ENCODE data around the gene SKIC3.

The SKIC3 gene

GRCh38 chr5:95554647-95555548 lies at the start of gene SKIC3, which contains the start of gene ARSK:
Gene SKIC3, minus strand, starts transcription at chr5:95554977. Its CDS starts 7,827 bp downstream, at chr5:95547150.
Gene ARSK, plus strand, starts transcription at chr5:95555101. Its CDS starts 178 bp downstream, at chr5:95555279.
- Mint-ChIP-seq H3K27me3 (peaks cover 2% of the 10 kb centered on the region), H3K9me3 (no peaks in the 10 kb centered on the region), H3K4me3 (peak within 1 kb of the TSS; percentile 94), H3K4me1 (peaks cover 33% of the 10 kb centered on the region), H3K36me3 (ENCODE audit: low read depth) (peaks cover 12% of the 10 kb centered on the region), H3K27ac (peak within 1 kb of the TSS; percentile 97)
- DNase-seq (peak; percentile 86), ATAC-seq (peak; percentile 92)

- Mint-ChIP-seq H3K27ac (no peak overlapping the region), H3K4me3 (no peak overlapping the region), H3K36me3 (ENCODE audit: low read depth) (peaks cover 3% of the 10 kb centered on the region), H3K27me3 (no peaks in the 10 kb centered on the region), H3K4me1 (no peaks in the 10 kb centered on the region), H3K9me3 (no peaks in the 10 kb centered on the region)
- DNase-seq, result no peak
- no peak for ATAC-seq
These were observed 45.8 kb upstream of the SKIC3 start for GRCh38 chr5:95600557-95600956.

- Mint-ChIP-seq H3K27me3 (no peaks in the 10 kb centered on the region), H3K36me3 (ENCODE audit: low read depth) (peaks cover 3% of the 10 kb centered on the region), H3K9me3 (no peaks in the 10 kb centered on the region), H3K27ac (no peak overlapping the region), H3K4me3 (no peak overlapping the region), H3K4me1 (no peaks in the 10 kb centered on the region)
- DNase-seq, result no peak
- ATAC-seq, result no peak
These were observed 44.5 kb upstream of the SKIC3 start for GRCh38 chr5:95599252-95599651.

GRCh38 chr5:95595289-95595931 lies 40.6 kb upstream of the SKIC3 start:
- peaks cover 1% of the 10 kb centered on the region for H3K36me3 Mint-ChIP-seq (ENCODE audit: low read depth)

GRCh38 chr5:95591490-95591901 lies 36.7 kb upstream of the SKIC3 start:
- peaks cover 1% of the 10 kb centered on the region for H3K36me3 Mint-ChIP-seq (ENCODE audit: low read depth)
- peaks cover 16% of the 10 kb centered on the region for H3K4me1 Mint-ChIP-seq
- no peak overlapping the region for H3K4me3 Mint-ChIP-seq
- peak; percentile 91 for ATAC-seq
- no peaks in the 10 kb centered on the region for H3K27me3 Mint-ChIP-seq
- DNase-seq, result no peak
- no peak overlapping the region for H3K27ac Mint-ChIP-seq
- H3K9me3 Mint-ChIP-seq, result no peaks in the 10 kb centered on the region

More at GRCh38 chr5:95595289-95595931, 40.6 kb upstream of the SKIC3 start:
- no peak for ATAC-seq
- DNase-seq, result no peak
- Mint-ChIP-seq H3K9me3 (no peaks in the 10 kb centered on the region), H3K4me3 (no peak overlapping the region), H3K27ac (no peak overlapping the region), H3K4me1 (peaks cover 16% of the 10 kb centered on the region), H3K27me3 (no peaks in the 10 kb centered on the region)

- Mint-ChIP-seq H3K27ac (peak overlapping the region; percentile 48), H3K9me3 (no peaks in the 10 kb centered on the region), H3K36me3 (ENCODE audit: low read depth) (peaks cover 1% of the 10 kb centered on the region), H3K4me1 (peaks cover 16% of the 10 kb centered on the region), H3K4me3 (no peak overlapping the region), H3K27me3 (no peaks in the 10 kb centered on the region)
- DNase-seq, result no peak
- ATAC-seq, result peak; percentile 38
These were observed 36.1 kb upstream of the SKIC3 start for GRCh38 chr5:95590880-95591279.

- Mint-ChIP-seq H3K4me1 (no peaks in the 10 kb centered on the region), H3K36me3 (ENCODE audit: low read depth) (peaks cover 8% of the 10 kb centered on the region), H3K27me3 (no peaks in the 10 kb centered on the region), H3K27ac (no peak overlapping the region), H3K4me3 (no peak overlapping the region), H3K9me3 (no peaks in the 10 kb centered on the region)
- ATAC-seq (no peak), DNase-seq (no peak)
These were observed 29.2 kb upstream of the SKIC3 start for GRCh38 chr5:95583992-95584391.

- H3K27ac Mint-ChIP-seq, result no peak overlapping the region
- H3K4me1 Mint-ChIP-seq, result no peaks in the 10 kb centered on the region
- H3K36me3 Mint-ChIP-seq (ENCODE audit: low read depth), result peaks cover 8% of the 10 kb centered on the region
- DNase-seq, result no peak
- H3K4me3 Mint-ChIP-seq, result no peak overlapping the region
- no peak for ATAC-seq
- H3K27me3 Mint-ChIP-seq, result no peaks in the 10 kb centered on the region
- H3K9me3 Mint-ChIP-seq, result no peaks in the 10 kb centered on the region
These were observed 26.8 kb upstream of the SKIC3 start for GRCh38 chr5:95581576-95581975.

GRCh38 chr5:95572016-95572415 lies 17.2 kb upstream of the SKIC3 start:
- no peak for DNase-seq
- ATAC-seq, result no peak
- H3K9me3 Mint-ChIP-seq, result peaks cover 4% of the 10 kb centered on the region
- H3K27me3 Mint-ChIP-seq, result no peaks in the 10 kb centered on the region
- H3K27ac Mint-ChIP-seq, result no peak overlapping the region
- peaks cover 30% of the 10 kb centered on the region for H3K36me3 Mint-ChIP-seq (ENCODE audit: low read depth)
- no peaks in the 10 kb centered on the region for H3K4me1 Mint-ChIP-seq
- H3K4me3 Mint-ChIP-seq, result no peak overlapping the region

GRCh38 chr5:95565280-95565920 lies 10.6 kb upstream of the SKIC3 start:
- ATAC-seq (no peak), DNase-seq (no peak)
- H3K4me3 Mint-ChIP-seq, result no peak overlapping the region
- H3K27me3 Mint-ChIP-seq, result no peaks in the 10 kb centered on the region
- H3K36me3 Mint-ChIP-seq (ENCODE audit: low read depth), result peaks cover 18% of the 10 kb centered on the region
- no peaks in the 10 kb centered on the region for H3K4me1 Mint-ChIP-seq
- no peaks in the 10 kb centered on the region for H3K9me3 Mint-ChIP-seq
- no peak overlapping the region for H3K27ac Mint-ChIP-seq

GRCh38 chr5:95564450-95564849 lies 9.7 kb upstream of the SKIC3 start:
- no peak overlapping the region for H3K4me3 Mint-ChIP-seq
- no peak overlapping the region for H3K27ac Mint-ChIP-seq
- no peak for ATAC-seq

GRCh38 chr5:95563367-95563766 lies 8.6 kb upstream of the SKIC3 start:
- DNase-seq (no peak), ATAC-seq (no peak)
- Mint-ChIP-seq H3K27ac (no peak overlapping the region), H3K4me1 (no peaks in the 10 kb centered on the region), H3K9me3 (no peaks in the 10 kb centered on the region), H3K36me3 (ENCODE audit: low read depth) (peaks cover 13% of the 10 kb centered on the region), H3K4me3 (no peak overlapping the region), H3K27me3 (no peaks in the 10 kb centered on the region)

More at GRCh38 chr5:95564450-95564849, 9.7 kb upstream of the SKIC3 start:
- Mint-ChIP-seq H3K9me3 (no peaks in the 10 kb centered on the region), H3K4me1 (no peaks in the 10 kb centered on the region), H3K27me3 (no peaks in the 10 kb centered on the region), H3K36me3 (ENCODE audit: low read depth) (peaks cover 13% of the 10 kb centered on the region)
- no peak for DNase-seq

- H3K27ac Mint-ChIP-seq, result no peak overlapping the region
- no peak overlapping the region for H3K4me3 Mint-ChIP-seq
- H3K27me3 Mint-ChIP-seq, result no peaks in the 10 kb centered on the region
- H3K36me3 Mint-ChIP-seq (ENCODE audit: low read depth), result peaks cover 6% of the 10 kb centered on the region
- ATAC-seq (no peak), DNase-seq (no peak)
- H3K9me3 Mint-ChIP-seq, result no peaks in the 10 kb centered on the region
- no peaks in the 10 kb centered on the region for H3K4me1 Mint-ChIP-seq
These were observed 7.5 kb upstream of the SKIC3 start for GRCh38 chr5:95562282-95562681.

- peaks cover 20% of the 10 kb centered on the region for H3K4me1 Mint-ChIP-seq
- peaks cover 2% of the 10 kb centered on the region for H3K27me3 Mint-ChIP-seq
- DNase-seq, result no peak
- ATAC-seq, result no peak
- no peak overlapping the region for H3K27ac Mint-ChIP-seq
- no peak overlapping the region for H3K4me3 Mint-ChIP-seq
- peaks cover 5% of the 10 kb centered on the region for H3K36me3 Mint-ChIP-seq (ENCODE audit: low read depth)
- H3K9me3 Mint-ChIP-seq, result no peaks in the 10 kb centered on the region
These were observed 3.1 kb upstream of the SKIC3 start for GRCh38 chr5:95557841-95558240.
